Lower leg skin (tissue), 3 donors: ENCODE data around the gene SPI1.

ENCODE experiments used
- CTCF ChIP-seq, 3 donors: fragments of 450-650 bp; IDR thresholded peaks; one replicate each; pipeline ENCODE4 v1.5.1; 2016; ENCODE audit warnings: antibody characterized with exemption in 3 of 3, mild to moderate bottlenecking in 3 of 3, moderate library complexity in 2 of 3
- POLR2A ChIP-seq, 2 donors: fragments of 450-650 bp; IDR thresholded peaks; one replicate each; pipeline ENCODE4 v1.6.1; 2016 to 2017; ENCODE audit warnings: antibody characterized with exemption in 2 of 2, mild to moderate bottlenecking in 1 of 2, moderate library complexity in 1 of 2

- TF ChIP-seq CTCF (IDR thresholded peaks at IDR 0.05) (no peak), POLR2A (IDR thresholded peaks at IDR 0.05) (no peak)
Measured at GRCh38 chr11:47414685-47415070, 36.3 kb upstream of the SPI1 start.
